Activated CD4-positive, alpha-beta T cell treated with anti-CD3 and anti-CD28 coated beads for 36 hours (primary cell): ENCODE measurements around the gene LMNTD1. TPM values are rescaled to one million over a fixed set of nuclear protein-coding genes. Genes with fewer than 3 reads are reported as not detected.

Experiments used
- ATAC-seq: fragments of 200-7000 bp; cut with Tn5 transposase; one replicate; pipeline ENCODE4 v1.10.0; 2021; ENCODE audit warnings: mild to moderate bottlenecking, moderate library complexity
- CTCF ChIA-PET: fragments of 350-600 bp; sonication (Branson Sonifier 250); formaldehyde crosslinking; loops from one replicate; lab custom pipeline; 2021; ENCODE audit warnings: antibody characterized with exemption; lab: Charles Lee
- POLR2A ChIA-PET: fragments of 350-600 bp; sonication (Branson Sonifier 250); formaldehyde crosslinking; loops from one replicate; lab custom pipeline; 2021; ENCODE audit warnings: antibody characterized with exemption, inconsistent platforms; lab: Charles Lee
- DNase-seq: peaks from one replicate; pipeline ENCODE4 v3.0.0-alpha.2; 2020
- H3K27ac Mint-ChIP-seq: one replicate; pipeline ENCODE4 v1.8.0; 2021; ENCODE audit warnings: mixed read lengths
- H3K27me3 Mint-ChIP-seq: one replicate; pipeline ENCODE4 v1.8.0; 2021; ENCODE audit warnings: mixed read lengths
- H3K36me3 Mint-ChIP-seq: one replicate; pipeline ENCODE4 v1.8.0; 2021; ENCODE audit warnings: low read depth, mixed read lengths
- H3K4me1 Mint-ChIP-seq: one replicate; pipeline ENCODE4 v1.8.0; 2021; ENCODE audit warnings: mixed read lengths
- H3K4me3 Mint-ChIP-seq: one replicate; pipeline ENCODE4 v1.8.0; 2021; ENCODE audit warnings: mild to moderate bottlenecking, moderate library complexity, mixed read lengths
- H3K9me3 Mint-ChIP-seq: one replicate; pipeline ENCODE4 v1.8.0; 2021; ENCODE audit warnings: low read depth, mixed read lengths
- intact Hi-C, 2 experiments: fragments of 100-400 bp; cut with DNase I in 1 of 2; cut with micrococcal nuclease in 1 of 2; formaldehyde crosslinking; loops; one replicate each; pipeline versions ENCODE4 v1.14.2 to v1.15.1; 2022 to 2024; cut with DNase I, micrococcal nuclease
- total RNA-seq, 2 experiments: library from RNA; stranded (reverse); gene quantifications; one replicate each; pipeline ENCODE4 v1.2.3, GENCODE V29; 2021

Gene LMNTD1
- total RNA-seq, 2 experiments from 2014 or later: not detected

DNA sequence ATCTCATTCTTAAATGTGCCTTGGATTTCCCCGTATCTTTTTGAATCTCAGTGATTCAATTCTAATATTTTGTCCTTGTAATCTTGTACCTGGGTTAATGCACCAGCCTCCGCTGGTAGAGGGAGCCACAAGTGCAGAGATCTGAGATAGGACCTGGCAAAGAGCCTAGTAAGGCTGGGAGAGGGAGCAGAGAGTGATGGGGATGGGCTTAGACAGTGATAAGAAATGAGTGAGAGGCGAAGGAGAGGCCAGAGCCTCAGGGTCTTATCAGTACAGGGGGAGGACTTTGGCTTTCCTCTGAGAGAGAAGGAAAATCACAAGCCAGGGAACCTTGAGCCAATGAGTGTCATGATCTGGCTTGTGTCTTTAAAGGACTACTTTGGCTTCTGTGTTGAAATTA is 30.5 kb upstream of the LMNTD1 start:
- ATAC-seq: peak; percentile 39
- H3K4me3 Mint-ChIP-seq: no peak overlapping the region
- no peaks in the 10 kb centered on the region for H3K27me3 Mint-ChIP-seq
- intact Hi-C loops: loop anchor here in 1 of 2 experiments (5.0 kb wide), 1 partner anchor 434 kb away; no protein-coding TSS in a partner anchor
- peaks cover 3% of the 10 kb centered on the region for H3K9me3 Mint-ChIP-seq
- H3K36me3 Mint-ChIP-seq: peaks cover 4% of the 10 kb centered on the region
- H3K27ac Mint-ChIP-seq: no peak overlapping the region
- H3K4me1 Mint-ChIP-seq: peaks cover 4% of the 10 kb centered on the region
- CTCF ChIA-PET: no interaction called here
- peak; percentile 24 for DNase-seq
- POLR2A ChIA-PET: no interaction called here

- H3K4me1 Mint-ChIP-seq: peaks cover 4% of the 10 kb centered on the region
- H3K9me3 Mint-ChIP-seq: no peaks in the 10 kb centered on the region
- ATAC-seq: no peak
- ChIA-PET POLR2A (no interaction called here), CTCF (no interaction called here)
- H3K36me3 Mint-ChIP-seq: no peaks in the 10 kb centered on the region
- DNase-seq: no peak
- intact Hi-C loops: loop anchor here in 1 of 2 experiments (5.0 kb wide), 1 partner anchor 436 kb away; no protein-coding TSS in a partner anchor
- H3K27me3 Mint-ChIP-seq: no peaks in the 10 kb centered on the region
- no peak overlapping the region for H3K27ac Mint-ChIP-seq
- no peak overlapping the region for H3K4me3 Mint-ChIP-seq
Observed at GRCh38 chr12:25581067-25581466, 28.0 kb upstream of the LMNTD1 start.

DNA sequence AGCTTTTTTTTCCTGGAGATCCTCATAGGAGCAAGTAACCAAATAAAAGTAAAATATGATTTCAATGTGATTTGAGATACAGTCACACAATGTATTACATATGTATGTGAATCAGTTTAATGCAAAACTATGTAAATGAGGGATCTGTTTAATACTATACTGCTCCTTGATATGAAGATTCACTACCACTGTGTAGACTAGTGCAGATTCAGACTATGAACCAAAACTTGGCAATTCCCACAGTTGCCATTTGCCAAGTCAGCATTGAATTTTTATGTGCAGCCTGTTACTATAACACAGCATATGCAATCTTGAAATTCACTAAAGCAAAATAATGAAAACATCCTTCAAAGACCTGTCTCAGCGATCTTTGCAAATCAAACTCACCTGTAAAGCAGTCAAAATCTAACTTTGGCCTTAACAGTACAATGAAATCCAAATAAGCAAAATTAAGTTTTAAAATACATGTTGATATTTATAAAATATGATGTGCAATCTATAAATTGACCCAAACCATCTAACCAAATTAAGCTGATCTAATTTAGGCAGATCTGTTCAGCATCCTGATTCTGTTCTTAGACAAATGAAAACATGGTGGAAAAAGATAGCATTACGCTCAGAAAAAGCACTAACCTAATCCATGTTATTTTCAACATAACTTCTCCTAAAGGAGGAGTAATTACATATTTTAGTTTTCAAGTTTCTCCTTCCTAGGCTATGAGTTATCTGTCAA is 25.5 kb upstream of the LMNTD1 start:
- no peaks in the 10 kb centered on the region for H3K27me3 Mint-ChIP-seq

DNA sequence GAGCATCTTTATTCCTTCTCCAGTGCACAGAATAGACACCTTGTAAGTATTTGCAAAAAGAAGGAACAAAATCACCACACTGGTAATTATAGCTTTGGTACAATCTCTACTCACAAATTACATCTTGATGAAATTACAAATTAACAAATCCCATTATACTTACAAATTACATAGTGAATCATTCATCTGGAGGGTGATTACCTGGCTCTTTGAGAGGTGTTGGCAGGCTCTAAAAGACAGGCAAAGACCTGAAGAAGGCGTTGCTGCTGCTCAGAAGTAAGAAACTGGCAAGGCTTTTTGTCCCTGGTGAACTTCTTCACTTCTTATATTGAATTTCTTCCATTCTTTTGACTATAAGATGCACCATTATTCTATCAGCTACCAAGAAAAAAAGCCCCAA is 21.7 kb upstream of the LMNTD1 start:
- no peak for ATAC-seq
- Mint-ChIP-seq H3K36me3 (no peaks in the 10 kb centered on the region), H3K27me3 (no peaks in the 10 kb centered on the region), H3K4me3 (no peak overlapping the region), H3K4me1 (no peaks in the 10 kb centered on the region), H3K9me3 (no peaks in the 10 kb centered on the region), H3K27ac (no peak overlapping the region)
- ChIA-PET CTCF (interaction anchor here (0.6 kb wide), 1 partner anchor 19 kb away, joined by 3 read pairs; no protein-coding TSS in a partner anchor), POLR2A (no interaction called here)
- no peak for DNase-seq
- intact Hi-C loops: no loop called here

More for the DNA sequence above, 25.5 kb upstream of the LMNTD1 start:
- Mint-ChIP-seq H3K4me3 (no peak overlapping the region), H3K4me1 (no peaks in the 10 kb centered on the region), H3K27ac (no peak overlapping the region), H3K9me3 (no peaks in the 10 kb centered on the region), H3K36me3 (no peaks in the 10 kb centered on the region)
- intact Hi-C loops: no loop called here
- CTCF ChIA-PET: interaction anchor here (0.6 kb wide), 1 partner anchor 31 kb away, joined by 4 read pairs; no protein-coding TSS in a partner anchor
- DNase-seq: no peak
- POLR2A ChIA-PET: interaction anchor here (0.7 kb wide), 1 partner anchor 44 kb away, joined by 5 read pairs; no protein-coding TSS in a partner anchor
- ATAC-seq: no peak

- no peaks in the 10 kb centered on the region for H3K4me1 Mint-ChIP-seq
- ChIA-PET CTCF (no interaction called here), POLR2A (no interaction called here)
- ATAC-seq (no peak), DNase-seq (no peak)
- no peak overlapping the region for H3K4me3 Mint-ChIP-seq
- H3K9me3 Mint-ChIP-seq: no peaks in the 10 kb centered on the region
- H3K36me3 Mint-ChIP-seq: no peaks in the 10 kb centered on the region
- H3K27me3 Mint-ChIP-seq: no peaks in the 10 kb centered on the region
- H3K27ac Mint-ChIP-seq: no peak overlapping the region
- intact Hi-C loops: no loop called here
Observed at GRCh38 chr12:25573346-25573745, 20.3 kb upstream of the LMNTD1 start.

DNA sequence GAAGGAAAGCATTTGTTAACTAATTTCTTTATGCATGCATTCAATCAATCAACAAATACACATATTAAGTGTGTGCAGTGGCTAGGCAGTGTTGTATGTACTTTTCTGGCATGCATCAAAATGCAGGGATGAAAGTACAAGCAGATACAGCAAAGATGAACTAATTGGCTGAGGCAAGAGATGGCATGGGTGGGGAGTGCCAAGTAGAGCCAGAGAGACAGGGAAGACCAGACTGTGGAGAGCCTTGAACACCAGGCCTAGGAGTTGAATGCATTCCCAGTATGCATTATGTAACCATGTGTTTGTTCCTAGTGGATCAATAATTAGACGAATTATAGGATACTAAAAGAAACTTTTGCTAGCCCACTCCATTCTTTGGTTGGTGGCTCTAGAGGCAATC is 17.3 kb upstream of the LMNTD1 start:
- no peaks in the 10 kb centered on the region for H3K9me3 Mint-ChIP-seq
- H3K27ac Mint-ChIP-seq: no peak overlapping the region
- no peak for ATAC-seq
- POLR2A ChIA-PET: no interaction called here
- intact Hi-C loops: no loop called here
- no peak overlapping the region for H3K4me3 Mint-ChIP-seq
- H3K27me3 Mint-ChIP-seq: no peaks in the 10 kb centered on the region
- no peak for DNase-seq
- no peaks in the 10 kb centered on the region for H3K36me3 Mint-ChIP-seq
- H3K4me1 Mint-ChIP-seq: no peaks in the 10 kb centered on the region
- CTCF ChIA-PET: no interaction called here

DNA sequence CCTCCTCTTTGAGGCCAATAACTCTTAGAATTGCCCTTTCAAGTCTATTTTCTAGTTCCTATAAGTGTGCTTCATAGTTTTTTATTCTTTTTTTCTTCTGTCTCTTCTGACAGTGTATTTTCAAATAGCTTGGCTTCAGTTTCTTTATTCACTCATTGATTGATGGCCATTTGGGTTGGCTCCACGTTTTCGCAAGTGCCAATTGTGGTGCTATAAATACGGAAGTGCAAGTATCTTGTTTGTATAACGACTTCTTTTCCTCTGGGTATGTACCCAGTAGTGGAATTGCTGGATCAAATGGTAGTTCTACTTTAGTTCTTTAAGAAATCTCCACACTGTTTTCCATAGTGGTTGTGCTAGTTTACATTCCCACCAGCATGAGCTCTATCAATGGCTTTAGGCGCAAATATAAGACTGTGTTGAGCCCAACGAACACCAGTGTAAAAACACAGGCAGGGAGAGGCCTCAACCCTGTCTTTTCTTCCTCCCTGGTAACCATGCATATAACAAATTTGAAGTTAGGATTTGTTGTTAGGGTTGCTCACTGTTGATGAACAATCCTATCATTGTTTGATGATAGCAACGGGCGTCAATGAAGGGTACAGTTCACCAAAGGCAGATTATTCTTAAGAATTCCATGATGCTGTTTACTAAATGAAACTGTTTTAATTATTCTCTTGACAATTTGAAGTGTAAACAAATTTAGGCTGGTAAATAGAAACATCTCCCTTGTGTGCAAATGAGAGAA is 13.3 kb upstream of the LMNTD1 start:
- no peak for DNase-seq
- H3K4me3 Mint-ChIP-seq: no peak overlapping the region
- POLR2A ChIA-PET: no interaction called here

DNA sequence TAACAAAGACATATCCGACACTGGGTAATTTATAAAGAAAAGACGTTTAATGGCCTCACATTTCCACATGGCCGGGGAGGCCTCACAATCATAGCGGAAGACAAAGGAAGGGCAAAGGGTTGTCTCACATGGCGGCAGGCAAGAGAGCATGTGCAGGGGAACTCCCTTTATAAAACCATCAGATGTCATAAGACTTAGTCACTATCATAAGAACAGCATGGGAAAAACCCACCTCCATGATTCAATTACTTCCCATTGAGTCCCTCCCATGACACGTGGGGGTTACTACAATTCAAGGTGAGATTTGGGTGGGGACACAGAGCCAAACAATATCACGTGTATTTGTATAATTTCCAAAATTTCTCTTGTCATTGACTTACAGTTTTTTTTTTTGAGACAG is 5.5 kb upstream of the LMNTD1 start:
- DNase-seq: peak; percentile 14
- POLR2A ChIA-PET: no interaction called here
- H3K27me3 Mint-ChIP-seq: no peaks in the 10 kb centered on the region
- no peak for ATAC-seq
- CTCF ChIA-PET: no interaction called here
- intact Hi-C loops: loop anchor here in 1 of 2 experiments (5.0 kb wide), 1 partner anchor 121 kb away; no protein-coding TSS in a partner anchor
- H3K4me1 Mint-ChIP-seq: peaks cover 11% of the 10 kb centered on the region
- peaks cover 6% of the 10 kb centered on the region for H3K9me3 Mint-ChIP-seq
- H3K4me3 Mint-ChIP-seq: no peak overlapping the region
- peak overlapping the region; percentile 69 for H3K27ac Mint-ChIP-seq
- peaks cover 3% of the 10 kb centered on the region for H3K36me3 Mint-ChIP-seq

More for the DNA sequence above, 13.3 kb upstream of the LMNTD1 start:
- CTCF ChIA-PET: no interaction called here
- intact Hi-C loops: no loop called here
- Mint-ChIP-seq H3K36me3 (no peaks in the 10 kb centered on the region), H3K27ac (no peak overlapping the region), H3K27me3 (peaks cover 2% of the 10 kb centered on the region), H3K4me1 (no peaks in the 10 kb centered on the region), H3K9me3 (peaks cover 2% of the 10 kb centered on the region)
- ATAC-seq: no peak

DNA sequence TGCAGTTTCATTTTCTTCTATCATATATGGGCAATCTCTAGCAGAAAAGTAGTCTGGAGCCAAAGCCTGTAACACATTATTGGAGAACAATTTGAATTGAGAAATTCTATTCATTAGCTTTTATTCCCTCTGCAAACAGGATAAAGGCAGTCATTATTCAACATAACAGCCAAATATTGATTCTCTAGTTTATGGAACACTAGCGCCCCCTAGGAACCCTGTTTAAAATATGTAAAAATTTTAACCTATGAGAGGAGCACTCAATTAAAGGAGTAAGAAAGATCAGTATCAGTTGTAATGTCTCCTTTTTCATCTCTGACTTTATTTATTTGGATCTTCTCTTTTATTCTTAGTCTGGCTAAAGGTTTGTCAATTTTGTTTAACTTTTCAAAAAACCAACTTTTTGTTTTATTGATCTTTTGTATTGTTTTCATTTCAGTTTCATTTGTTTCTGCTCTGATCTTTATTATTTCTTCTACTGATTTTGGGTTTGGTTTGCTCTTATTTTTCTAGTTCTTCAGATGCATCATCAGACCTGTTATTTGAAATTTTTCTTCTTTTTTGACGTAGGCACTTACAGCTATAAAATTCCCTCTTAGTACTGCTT is 4.8 kb upstream of the LMNTD1 start:
- H3K4me3 Mint-ChIP-seq: no peak overlapping the region
- peaks cover 6% of the 10 kb centered on the region for H3K9me3 Mint-ChIP-seq
- H3K36me3 Mint-ChIP-seq: peaks cover 3% of the 10 kb centered on the region
- ChIA-PET POLR2A (no interaction called here), CTCF (no interaction called here)
- no peak overlapping the region for H3K27ac Mint-ChIP-seq
- ATAC-seq (no peak), DNase-seq (peak; percentile 41)
- intact Hi-C loops: loop anchor here (2.0 to 5.0 kb wide), 2 partner anchors 121 kb away; no protein-coding TSS in a partner anchor
- no peaks in the 10 kb centered on the region for H3K27me3 Mint-ChIP-seq
- H3K4me1 Mint-ChIP-seq: peaks cover 11% of the 10 kb centered on the region

DNA sequence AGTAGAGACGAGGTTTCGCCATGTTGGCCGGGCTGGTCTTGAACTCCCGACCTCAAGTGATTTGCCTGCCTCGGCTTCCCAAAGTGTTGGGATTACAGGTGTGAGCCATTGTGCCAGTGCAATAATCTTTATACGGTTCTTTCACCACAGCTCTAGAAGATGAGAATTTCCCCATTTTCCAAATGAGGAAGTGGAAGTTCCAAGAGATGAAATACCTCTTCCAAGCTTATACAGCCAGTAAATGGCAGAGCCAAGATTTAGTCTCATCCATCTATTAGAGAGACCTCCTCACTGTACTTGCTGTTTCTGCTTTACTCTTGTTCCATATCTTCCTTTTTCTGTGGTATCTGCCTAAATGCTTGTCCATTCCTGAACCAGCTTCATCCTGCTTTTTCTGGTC is 3.1 kb upstream of the LMNTD1 start:
- H3K4me1 Mint-ChIP-seq: peaks cover 11% of the 10 kb centered on the region
- no peaks in the 10 kb centered on the region for H3K27me3 Mint-ChIP-seq
- no peak overlapping the region for H3K4me3 Mint-ChIP-seq
- H3K27ac Mint-ChIP-seq: no peak overlapping the region
- ATAC-seq: no peak
- ChIA-PET POLR2A (no interaction called here), CTCF (interaction anchor here (0.6 to 1.2 kb wide), 2 partner anchors 120 to 284 kb away, joined by 3 read pairs; no protein-coding TSS in a partner anchor)
- peaks cover 6% of the 10 kb centered on the region for H3K9me3 Mint-ChIP-seq
- peaks cover 3% of the 10 kb centered on the region for H3K36me3 Mint-ChIP-seq
- no peak for DNase-seq
- intact Hi-C loops: loop anchor here (2.0 to 5.0 kb wide), 2 partner anchors 119 kb away; no protein-coding TSS in a partner anchor

DNA sequence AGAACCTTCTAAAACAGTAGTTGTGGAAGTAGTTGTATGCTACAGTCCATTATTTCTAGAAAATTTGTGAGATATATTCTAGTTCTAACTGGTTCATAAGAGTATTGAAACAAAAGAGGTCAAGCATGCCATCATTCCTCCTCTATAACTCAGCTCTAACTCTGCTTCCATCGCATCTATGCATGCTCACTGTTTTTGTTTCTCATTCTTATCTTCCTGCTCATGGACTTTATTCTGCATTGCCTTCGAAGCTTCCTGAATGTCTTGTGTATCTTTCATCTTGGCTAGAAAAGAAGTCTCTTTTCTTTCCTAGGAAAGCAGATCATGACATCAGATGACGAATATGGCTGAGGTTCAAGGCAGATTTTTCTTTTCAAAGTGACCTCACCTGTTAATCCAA is 402 bp downstream of the LMNTD1 start:
- ChIA-PET CTCF (no interaction called here), POLR2A (no interaction called here)
- H3K27me3 Mint-ChIP-seq: no peaks in the 10 kb centered on the region
- DNase-seq: no peak
- H3K36me3 Mint-ChIP-seq: no peaks in the 10 kb centered on the region
- no peak overlapping the region for H3K27ac Mint-ChIP-seq
- intact Hi-C loops: no loop called here
- H3K9me3 Mint-ChIP-seq: no peaks in the 10 kb centered on the region
- H3K4me1 Mint-ChIP-seq: peaks cover 4% of the 10 kb centered on the region
- no peak for ATAC-seq
- no peak overlapping the region for H3K4me3 Mint-ChIP-seq
